HCT116 (cell line): ENCODE data around the gene CREG2. TPM values are rescaled to one million over a fixed set of nuclear protein-coding genes. Genes with fewer than 3 reads are reported as not detected.

ENCODE experiments used
- ATAC-seq: fragments of 200-7000 bp; cut with Tn5 transposase; 2 replicates; pipeline ENCODE4 v1.9.1; 2020; ENCODE audit warnings: mild to moderate bottlenecking, moderate library complexity
- BruUV-seq: library from RNA; stranded (reverse); fragments of 400-500 nt; replicated peaks from 2 replicates; lab custom pipeline; 2021; lab: Mats Ljungman, UMichigan
- CTCF ChIA-PET: fragments of 300-600 bp; sonication (Branson Sonifier 250); formaldehyde crosslinking; loops from one replicate; lab custom pipeline; 2021; ENCODE audit warnings: antibody characterized with exemption; lab: Charles Lee
- POLR2A ChIA-PET: fragments of 300-600, 350-600 bp; sonication (Branson Sonifier 250); formaldehyde crosslinking; loops from one replicate; lab custom pipeline; 2021; ENCODE audit warnings: antibody characterized with exemption; lab: Charles Lee
- RAD21 ChIA-PET, 2 experiments: fragments of 300-600 bp; sonication (Branson Sonifier 250); formaldehyde crosslinking; loops; one replicate each; lab custom pipeline; 2023; ENCODE audit warnings: low total read pairs in 2 of 2; ENCODE audit not compliant: uncharacterized antibody in 2 of 2, unreplicated experiment in 2 of 2, low non-redundant PET in 1 of 2; lab: Charles Lee
- DNase-seq: peaks from one replicate; pipeline ENCODE4 v3.0.0-alpha.2; 2010; ENCODE audit warnings: low read depth, low spot score
- H2AFZ ChIP-seq: fragments of 200-600 bp; shearing (Covaris generic), sonication (generic); 2 replicates; pipeline ENCODE4 v1.6.1; 2017; ENCODE audit warnings: low read depth, mixed run types, mixed read lengths, antibody characterized with exemption, low read length; ENCODE audit not compliant: poor library complexity, severe bottlenecking
- H3K27ac ChIP-seq: 2 replicates; pipeline ENCODE4 v1.5.1; 2012; ENCODE audit warnings: low read depth, low read length
- H3K27me3 ChIP-seq: fragments of 200-600 bp; sonication (generic); 2 replicates; pipeline ENCODE4 v1.6.1; 2016; ENCODE audit warnings: mixed run types, low read length, mixed read lengths; ENCODE audit not compliant: insufficient read depth
- H3K36me3 ChIP-seq, 2 experiments: fragments of 200-500 bp in 1 of 2; fragments of 200-600 bp in 1 of 2; sonication (Bioruptor generic) in 1 of 2; sonication (generic) in 1 of 2; 2 replicates each; pipeline versions ENCODE4 v1.5.1 to v1.6.1; 2014 to 2016; ENCODE audit warnings: low read length in 2 of 2, inconsistent platforms in 1 of 2, mixed read lengths in 1 of 2, mixed run types in 1 of 2; ENCODE audit not compliant: insufficient read depth in 2 of 2, control insufficient read depth in 1 of 2
- H3K4me1 ChIP-seq, 2 experiments: fragments of 200-600 bp in 1 of 2; sonication (generic) in 1 of 2; 2 replicates each; pipeline versions ENCODE4 v1.5.1 to v1.6.1; 2012 to 2017; ENCODE audit warnings: low read length in 2 of 2, inconsistent platforms in 1 of 2, mild to moderate bottlenecking in 1 of 2, mixed read lengths in 1 of 2, mixed run types in 1 of 2, moderate library complexity in 1 of 2; ENCODE audit not compliant: insufficient read depth in 2 of 2, control insufficient read depth in 1 of 2
- H3K4me2 ChIP-seq: fragments of 200-600 bp; sonication (generic); 2 replicates; pipeline ENCODE4 v1.6.1; 2017; ENCODE audit warnings: mixed run types, low read length, mixed read lengths
- H3K4me3 ChIP-seq, 2 experiments: fragments of 200-600 bp in 1 of 2; sonication (generic) in 1 of 2; replicated peaks in 1 of 2; 2 replicates each; pipeline ENCODE4 v1.5.1; 2011 to 2016; ENCODE audit warnings: low read length in 2 of 2, control low read depth in 1 of 2, low read depth in 1 of 2, mild to moderate bottlenecking in 1 of 2, mixed read lengths in 1 of 2, mixed run types in 1 of 2
- H3K79me2 ChIP-seq: fragments of 200-600 bp; sonication (generic); 2 replicates; pipeline ENCODE4 v1.6.1; 2017; ENCODE audit warnings: mild to moderate bottlenecking, mixed run types, low read length, moderate library complexity, mixed read lengths; ENCODE audit not compliant: insufficient read depth
- H3K9ac ChIP-seq: fragments of 200-600 bp; sonication (generic); 2 replicates; pipeline ENCODE4 v1.6.1; 2016; ENCODE audit warnings: low read length, mixed read lengths
- H3K9me2 ChIP-seq: fragments of 200-600 bp; sonication (generic), shearing (Covaris generic); 2 replicates; pipeline ENCODE4 v1.6.1; 2017; ENCODE audit warnings: mixed run types, mild to moderate bottlenecking, moderate library complexity; ENCODE audit not compliant: insufficient read depth
- H3K9me3 ChIP-seq, 2 experiments: fragments of 200-500 bp in 1 of 2; fragments of 200-600 bp in 1 of 2; sonication (Bioruptor generic) in 1 of 2; sonication (generic) in 1 of 2; 2 replicates each; pipeline ENCODE4 v1.6.1; 2014 to 2017; ENCODE audit warnings: low read length in 2 of 2, mixed read lengths in 2 of 2, inconsistent platforms in 1 of 2, low read depth in 1 of 2, mild to moderate bottlenecking in 1 of 2, mixed run types in 1 of 2, moderate library complexity in 1 of 2; ENCODE audit not compliant: control insufficient read depth in 1 of 2, insufficient read depth in 1 of 2
- H4K20me1 ChIP-seq: fragments of 200-600 bp; sonication (generic), shearing (Covaris generic); 2 replicates; pipeline ENCODE4 v1.6.1; 2017; ENCODE audit warnings: mixed run types, mild to moderate bottlenecking, moderate library complexity; ENCODE audit not compliant: insufficient read depth
- CBX3 ChIP-seq: IDR thresholded peaks from 2 replicates; pipeline ENCODE4 v1.6.1; 2012; ENCODE audit warnings: low read depth
- EGR1 ChIP-seq: IDR thresholded peaks from 2 replicates; pipeline ENCODE4 v1.6.1; 2012; ENCODE audit warnings: low read depth
- FOSL1 ChIP-seq: IDR thresholded peaks from 2 replicates; pipeline ENCODE4 v1.6.1; 2012; ENCODE audit warnings: low read depth
- JUND ChIP-seq: IDR thresholded peaks from 2 replicates; pipeline ENCODE4 v1.6.1; 2012
- POLR2AphosphoS5 ChIP-seq: IDR thresholded peaks from 2 replicates; pipeline ENCODE4 v1.6.1; 2011; ENCODE audit warnings: mild to moderate bottlenecking, low read depth, low read length, moderate library complexity
- RAD21 ChIP-seq: IDR thresholded peaks from 2 replicates; pipeline ENCODE4 v1.6.1; 2012; ENCODE audit warnings: low read depth, mild to moderate bottlenecking
- SP1 ChIP-seq: IDR thresholded peaks from 2 replicates; pipeline ENCODE4 v1.6.1; 2012; ENCODE audit warnings: low read depth
- SRF ChIP-seq: IDR thresholded peaks from 2 replicates; pipeline ENCODE4 v1.6.1; 2012; ENCODE audit warnings: low read depth
- TCF7L2 ChIP-seq: IDR thresholded peaks from 2 replicates; pipeline ENCODE4 v1.7.0; 2011; ENCODE audit warnings: borderline replicate concordance, inconsistent platforms; ENCODE audit not compliant: insufficient read depth, insufficient read length; ENCODE audit errors: extremely low read depth
- YY1 ChIP-seq: IDR thresholded peaks from 2 replicates; pipeline ENCODE4 v1.6.1; 2011; ENCODE audit warnings: low read length, low read depth, moderate library complexity, mild to moderate bottlenecking; ENCODE audit not compliant: insufficient replicate concordance; ENCODE audit errors: extremely low read depth
- intact Hi-C: fragments of 100-400 bp; cut with micrococcal nuclease; formaldehyde crosslinking; loops from 2 replicates; pipeline ENCODE4 v1.10.0; 2022
- total RNA-seq: library from RNA; stranded (reverse); gene quantifications from one replicate; pipeline ENCODE4 v1.2.1, GENCODE V29; 2021; ENCODE audit not compliant: unreplicated experiment
- TF ChIP-seq, protein P1 (sequence below): IDR thresholded peaks from 2 replicates; pipeline ENCODE4 v1.6.1; 2012
- TF ChIP-seq, protein P2 (sequence below): IDR thresholded peaks from 2 replicates; pipeline ENCODE4 v1.6.1; 2012
- TF ChIP-seq, protein P3 (sequence below): IDR thresholded peaks from 2 replicates; pipeline ENCODE4 v1.6.1; 2011; ENCODE audit warnings: mild to moderate bottlenecking, low read length, moderate library complexity; ENCODE audit not compliant: insufficient replicate concordance; ENCODE audit errors: extremely low read depth

CREG2 gene
- total RNA-seq, 1 experiment from 2014 or later: 0.12 TPM

DNA sequence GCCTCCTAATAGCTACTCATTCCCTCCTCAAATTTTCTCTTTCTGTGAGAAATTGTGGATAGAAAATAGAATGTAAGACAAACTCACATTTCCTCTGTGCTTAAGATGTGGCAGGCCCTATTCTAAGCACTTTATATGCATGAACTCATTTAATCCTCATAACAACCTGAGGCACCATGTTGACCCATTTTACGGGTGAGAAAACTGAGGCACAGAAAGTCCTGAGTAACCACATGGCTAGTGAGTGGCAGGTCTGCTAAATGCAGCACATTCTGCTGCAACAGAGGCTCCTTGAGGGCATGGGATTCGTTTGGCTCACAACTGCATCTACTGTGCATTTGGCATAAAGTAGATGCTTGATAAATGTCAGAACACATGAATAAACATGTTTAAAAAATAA lies 56.1 kb downstream of the CREG2 start:
- H3K9me3 ChIP-seq: no peaks in the 10 kb centered on the region
- H3K79me2 ChIP-seq: no peaks in the 10 kb centered on the region
- CTCF ChIA-PET: interaction anchor here (1.3 kb wide), 1 partner anchor 10 kb away, joined by 3 read pairs; no protein-coding TSS in a partner anchor
- H3K9me2 ChIP-seq: no peaks in the 10 kb centered on the region
- ATAC-seq (no peak), DNase-seq (no peak)
- no peak overlapping the region for H3K27ac ChIP-seq
- no TSS peak for BruUV-seq
- intact Hi-C loops: loop anchor here (10.0 kb wide), 1 partner anchor 1114 kb away; no protein-coding TSS in a partner anchor
- POLR2A ChIA-PET: no interaction called here
- no peaks in the 10 kb centered on the region for H3K36me3 ChIP-seq
- no peak overlapping the region for H3K4me2 ChIP-seq
- no peak overlapping the region for H3K9ac ChIP-seq
- peaks cover 11 to 18% of the 10 kb centered on the region in 2 experiments; a peak in 3 of 4 replicates for H3K4me1 ChIP-seq
- no peaks in the 10 kb centered on the region for H3K27me3 ChIP-seq
- no peaks in the 10 kb centered on the region for H4K20me1 ChIP-seq
- H3K4me3 ChIP-seq: no peak overlapping the region
- no peak overlapping the region for H2AFZ ChIP-seq
- TF ChIP-seq, protein P1, sequence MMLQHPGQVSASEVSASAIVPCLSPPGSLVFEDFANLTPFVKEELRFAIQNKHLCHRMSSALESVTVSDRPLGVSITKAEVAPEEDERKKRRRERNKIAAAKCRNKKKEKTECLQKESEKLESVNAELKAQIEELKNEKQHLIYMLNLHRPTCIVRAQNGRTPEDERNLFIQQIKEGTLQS: no peak
- TF ChIP-seq TCF7L2: no peak
- TF ChIP-seq FOSL1: no peak
- TF ChIP-seq, protein P2, sequence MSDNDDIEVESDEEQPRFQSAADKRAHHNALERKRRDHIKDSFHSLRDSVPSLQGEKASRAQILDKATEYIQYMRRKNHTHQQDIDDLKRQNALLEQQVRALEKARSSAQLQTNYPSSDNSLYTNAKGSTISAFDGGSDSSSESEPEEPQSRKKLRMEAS: no peak
- no peak for TF ChIP-seq SP1
- TF ChIP-seq, protein P3, sequence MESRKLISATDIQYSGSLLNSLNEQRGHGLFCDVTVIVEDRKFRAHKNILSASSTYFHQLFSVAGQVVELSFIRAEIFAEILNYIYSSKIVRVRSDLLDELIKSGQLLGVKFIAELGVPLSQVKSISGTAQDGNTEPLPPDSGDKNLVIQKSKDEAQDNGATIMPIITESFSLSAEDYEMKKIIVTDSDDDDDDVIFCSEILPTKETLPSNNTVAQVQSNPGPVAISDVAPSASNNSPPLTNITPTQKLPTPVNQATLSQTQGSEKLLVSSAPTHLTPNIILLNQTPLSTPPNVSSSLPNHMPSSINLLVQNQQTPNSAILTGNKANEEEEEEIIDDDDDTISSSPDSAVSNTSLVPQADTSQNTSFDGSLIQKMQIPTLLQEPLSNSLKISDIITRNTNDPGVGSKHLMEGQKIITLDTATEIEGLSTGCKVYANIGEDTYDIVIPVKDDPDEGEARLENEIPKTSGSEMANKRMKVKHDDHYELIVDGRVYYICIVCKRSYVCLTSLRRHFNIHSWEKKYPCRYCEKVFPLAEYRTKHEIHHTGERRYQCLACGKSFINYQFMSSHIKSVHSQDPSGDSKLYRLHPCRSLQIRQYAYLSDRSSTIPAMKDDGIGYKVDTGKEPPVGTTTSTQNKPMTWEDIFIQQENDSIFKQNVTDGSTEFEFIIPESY: no peak
- no peak for TF ChIP-seq CBX3
- TF ChIP-seq SRF: no peak
- no peak for TF ChIP-seq YY1
- TF ChIP-seq EGR1: no peak
- no peak for TF ChIP-seq POLR2AphosphoS5
- TF ChIP-seq RAD21: no peak
- no peak for TF ChIP-seq JUND
- RAD21 ChIA-PET: no interaction called here
